Sigmoid colon (tissue), 7 donors: ENCODE data around the gene MICALL2. TPM values are rescaled to one million over a fixed set of nuclear protein-coding genes. Genes with fewer than 3 reads are reported as not detected.

Source experiments
- DNase-seq: peaks from one replicate; pipeline ENCODE4 v3.0.0-alpha.2; 2019
- H3K27ac ChIP-seq, 4 donors: fragments of 200-600 bp; sonication (generic); one replicate each; pipeline ENCODE4 v1.5.1; 2016 to 2019; ENCODE audit warnings: mild to moderate bottlenecking in 1 of 4
- H3K27me3 ChIP-seq, 3 donors: fragments of 200-600 bp; sonication (generic); one replicate each; pipeline ENCODE4 v1.5.1; 2019; ENCODE audit warnings: mild to moderate bottlenecking in 1 of 3
- H3K36me3 ChIP-seq, 4 donors: fragments of 200-600 bp; sonication (generic); one replicate each; pipeline ENCODE4 v1.5.1; 2016 to 2019
- H3K4me1 ChIP-seq, 4 donors: fragments of 200-600 bp; sonication (generic); one replicate each; pipeline ENCODE4 v1.5.1; 2017 to 2019
- H3K4me3 ChIP-seq, 4 donors: fragments of 200-600 bp; sonication (generic); one replicate each; pipeline ENCODE4 v1.5.1; 2017 to 2019; ENCODE audit warnings: mild to moderate bottlenecking in 2 of 4, moderate library complexity in 1 of 4
- H3K9me3 ChIP-seq, 4 donors: fragments of 200-600 bp in 3 of 4; sonication (generic) in 3 of 4; one replicate each; pipeline versions ENCODE4 v1.5.1 to v1.6.1; 2013 to 2019
- EP300 ChIP-seq, 4 donors: sonication (generic); formaldehyde crosslinking; IDR thresholded peaks; one replicate each; pipeline ENCODE4 v1.6.1; 2017; ENCODE audit warnings: antibody characterized with exemption in 4 of 4
- POLR2A ChIP-seq, 2 donors: fragments of 450-650 bp; IDR thresholded peaks; one replicate each; pipeline ENCODE4 v1.6.1; 2016; ENCODE audit warnings: antibody characterized with exemption in 2 of 2, mild to moderate bottlenecking in 2 of 2, moderate library complexity in 2 of 2
- POLR2AphosphoS5 ChIP-seq, 4 donors: sonication (generic); formaldehyde crosslinking; IDR thresholded peaks; one replicate each; pipeline ENCODE4 v1.6.1; 2017; ENCODE audit warnings: antibody characterized with exemption in 4 of 4
- WGBS, 2 donors: extraction: QIAGEN DNeasy Blood & Tissue Kit; methylation state at CpG; one replicate each; pipeline ENCODE4 v1.1.7; 2013; 5-methylcytosine and 5-hydroxymethylcytosine counted together
- intact Hi-C: fragments of 100-400 bp; cut with DNase I; formaldehyde crosslinking; loops from one replicate; pipeline ENCODE4 v1.15.1; 2023
- polyA plus RNA-seq, 3 donors: library from polyadenylated mRNA; stranded (reverse); fragments of 200-250 nt; gene quantifications; one replicate each; pipeline ENCODE4 v1.2.3, GENCODE V29; 2013
- total RNA-seq, 4 donors: library from RNA; depleted of rRNA; stranded (reverse); fragments of >200 nt; gene quantifications; one replicate each; pipeline ENCODE4 v1.1.0, GENCODE V29; 2016
- TF ChIP-seq, protein P1 (sequence below), 4 experiments: fragments of 450-650 bp in 3 of 4; fragments of 200-600 bp in 1 of 4; IDR thresholded peaks; one replicate each; pipeline ENCODE4 v1.5.1; 2016 to 2019; ENCODE audit warnings: antibody characterized with exemption in 4 of 4, mild to moderate bottlenecking in 3 of 4, moderate library complexity in 2 of 4
- donor health status: healthy with polysubstance abuse.
- donor health status: Bipolar disorder and iron deficiency.
- donor health status: healthy.

MICALL2 gene
- total RNA-seq (10 to 100 TPM in 3 of 4 donors, 1 to 10 TPM in 1; 8.4 to 31.6 (median 18.9) TPM), polyA plus RNA-seq (10 to 100 TPM; 30.7 to 86.2 (median 39.6) TPM)

- Histone ChIP-seq H3K4me3 (peak within 1 kb of the TSS; percentile 56 to 89 (median 74)), H3K27ac (peak within 1 kb of the TSS; percentile 87 to 95 (median 94)), H3K9me3 (no peaks in the 10 kb centered on the region), H3K4me1 (peaks cover 3 to 91% (median 88%) of the 10 kb centered on the region in 4 donors), H3K36me3 (no peaks in the 10 kb centered on the region), H3K27me3 (no peaks in the 10 kb centered on the region)
- TF ChIP-seq POLR2A (IDR thresholded peaks at IDR 0.05) (peak; percentile 57 to 66), POLR2AphosphoS5 (IDR thresholded peaks at IDR 0.05) (peak; percentile 86 to 98 (median 96))
- TF ChIP-seq, protein P1, sequence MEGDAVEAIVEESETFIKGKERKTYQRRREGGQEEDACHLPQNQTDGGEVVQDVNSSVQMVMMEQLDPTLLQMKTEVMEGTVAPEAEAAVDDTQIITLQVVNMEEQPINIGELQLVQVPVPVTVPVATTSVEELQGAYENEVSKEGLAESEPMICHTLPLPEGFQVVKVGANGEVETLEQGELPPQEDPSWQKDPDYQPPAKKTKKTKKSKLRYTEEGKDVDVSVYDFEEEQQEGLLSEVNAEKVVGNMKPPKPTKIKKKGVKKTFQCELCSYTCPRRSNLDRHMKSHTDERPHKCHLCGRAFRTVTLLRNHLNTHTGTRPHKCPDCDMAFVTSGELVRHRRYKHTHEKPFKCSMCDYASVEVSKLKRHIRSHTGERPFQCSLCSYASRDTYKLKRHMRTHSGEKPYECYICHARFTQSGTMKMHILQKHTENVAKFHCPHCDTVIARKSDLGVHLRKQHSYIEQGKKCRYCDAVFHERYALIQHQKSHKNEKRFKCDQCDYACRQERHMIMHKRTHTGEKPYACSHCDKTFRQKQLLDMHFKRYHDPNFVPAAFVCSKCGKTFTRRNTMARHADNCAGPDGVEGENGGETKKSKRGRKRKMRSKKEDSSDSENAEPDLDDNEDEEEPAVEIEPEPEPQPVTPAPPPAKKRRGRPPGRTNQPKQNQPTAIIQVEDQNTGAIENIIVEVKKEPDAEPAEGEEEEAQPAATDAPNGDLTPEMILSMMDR (IDR thresholded peaks at IDR 0.05): no peak
- WGBS, 2 donors: 1 to 3% methylated on average over 69 of the region's 69 CpGs
- intact Hi-C loops: no loop called here
- peak; percentile 94 for DNase-seq
Observed at GRCh38 chr7:1458683-1459511, at the start of gene MICALL2. Gene MICALL2, minus strand, starts transcription at chr7:1459470. Its CDS starts 144 bp downstream, at chr7:1459326.

DNA sequence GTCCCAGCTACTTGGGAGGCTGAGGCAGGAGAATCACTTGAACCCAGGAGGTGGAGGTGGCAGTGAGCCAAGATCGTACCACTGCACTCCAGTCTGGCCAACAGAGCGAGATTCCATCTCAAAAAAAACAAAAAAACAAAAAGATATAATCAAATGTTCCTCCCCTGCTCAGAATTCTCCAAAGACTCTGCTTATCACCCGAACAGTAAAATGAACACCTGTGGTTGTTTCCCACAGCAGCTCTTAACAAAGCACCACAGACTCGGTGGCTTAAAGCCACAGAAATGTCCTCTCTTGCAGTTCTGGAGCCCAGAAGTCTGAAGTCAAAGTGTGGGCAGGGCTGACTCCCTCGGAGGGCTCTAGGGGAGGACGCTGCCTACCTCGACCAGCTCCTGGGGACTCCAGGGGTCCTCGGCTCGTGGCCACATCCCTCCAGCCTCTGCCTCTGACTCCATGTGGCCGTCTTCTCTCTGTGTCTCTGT, 49.0 kb upstream of the MICALL2 start:
- Histone ChIP-seq H3K9me3 (no peaks in the 10 kb centered on the region), H3K27me3 (no peaks in the 10 kb centered on the region), H3K27ac (no peak overlapping the region), H3K4me1 (peaks cover 0 to 21% (median 9%) of the 10 kb centered on the region in 4 donors), H3K4me3 (no peak overlapping the region), H3K36me3 (no peaks in the 10 kb centered on the region)
- TF ChIP-seq POLR2A (IDR thresholded peaks at IDR 0.05) (no peak), POLR2AphosphoS5 (IDR thresholded peaks at IDR 0.05) (no peak), EP300 (IDR thresholded peaks at IDR 0.05) (no peak)
- TF ChIP-seq, protein P1 (IDR thresholded peaks at IDR 0.05): no peak
- no peak for DNase-seq
- intact Hi-C loops: no loop called here
- 54 to 76% methylated on average over 10 of the region's 10 CpGs for WGBS, 2 donors

DNA sequence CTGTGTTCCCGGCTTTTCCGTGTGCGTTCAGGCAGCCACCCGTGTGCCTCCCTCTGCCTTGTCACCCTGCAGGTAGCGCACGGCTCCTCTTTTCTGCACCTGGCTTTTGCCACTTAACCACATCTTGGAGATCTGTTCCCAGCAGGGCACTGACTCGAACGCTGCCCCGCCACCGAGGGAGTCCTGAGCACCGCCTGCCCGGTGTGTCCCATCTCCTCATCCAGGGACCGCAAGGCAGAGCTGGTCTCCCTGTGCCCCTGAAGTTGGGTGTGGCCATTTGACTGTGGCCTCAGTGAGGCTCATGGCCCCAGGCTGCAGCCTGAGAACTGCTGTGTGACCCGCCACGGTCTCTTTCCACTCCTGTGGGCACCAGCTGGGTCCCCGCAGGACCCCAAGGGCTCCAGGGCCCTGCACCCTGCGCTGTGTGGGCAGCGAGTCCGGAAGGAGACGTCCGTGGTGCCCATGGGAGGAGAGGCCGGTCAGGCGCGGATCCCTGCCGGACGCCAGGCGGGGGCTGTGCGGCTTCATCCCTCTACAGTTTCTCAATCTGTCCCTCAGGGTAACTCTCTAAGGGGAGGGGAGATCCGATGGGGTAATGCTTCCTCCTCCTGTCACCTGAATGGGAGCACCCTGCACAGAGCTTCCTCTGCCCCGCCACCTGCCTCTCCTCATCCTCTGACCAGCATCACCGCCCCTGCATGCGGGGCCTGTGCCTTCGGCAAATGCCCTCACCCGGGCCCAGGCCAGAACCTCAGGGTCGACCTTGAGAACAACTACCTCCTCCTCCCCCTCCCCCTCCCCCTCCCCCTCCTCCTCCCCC, 46.7 kb upstream of the MICALL2 start:
- TF ChIP-seq EP300 (IDR thresholded peaks at IDR 0.05): no peak
- no peak for TF ChIP-seq POLR2AphosphoS5 (IDR thresholded peaks at IDR 0.05)
- no peak for TF ChIP-seq POLR2A (IDR thresholded peaks at IDR 0.05)
- TF ChIP-seq, protein P1 (IDR thresholded peaks at IDR 0.05): no peak
- Histone ChIP-seq H3K27ac (no peak overlapping the region), H3K27me3 (no peaks in the 10 kb centered on the region), H3K4me3 (no peak overlapping the region), H3K36me3 (peaks cover 0 to 19% (median 12%) of the 10 kb centered on the region in 4 donors), H3K4me1 (peaks cover 0 to 31% (median 27%) of the 10 kb centered on the region in 4 donors), H3K9me3 (no peaks in the 10 kb centered on the region)
- DNase-seq: no peak
- intact Hi-C loops: loop anchor here (2.0 kb wide), 1 partner anchor 25 kb away; the partner anchor contains the start of gene MAFK
- WGBS, 2 donors: 55 to 69% methylated on average over 35 of the region's 35 CpGs

- TF ChIP-seq, protein P1 (IDR thresholded peaks at IDR 0.05): peak; percentile 15 to 92 (median 44)
- TF ChIP-seq POLR2AphosphoS5 (IDR thresholded peaks at IDR 0.05) (peak; percentile 63 to 86 (median 86)), POLR2A (IDR thresholded peaks at IDR 0.05) (peak; percentile 24 to 36), EP300 (IDR thresholded peaks at IDR 0.05) (no peak)
- peaks cover 0 to 31% (median 27%) of the 10 kb centered on the region in 4 donors for H3K4me1 ChIP-seq
- H3K27ac ChIP-seq: peak within 1 kb of the TSS; percentile 58 to 76 (median 68)
- H3K36me3 ChIP-seq: peaks cover 18 to 38% (median 26%) of the 10 kb centered on the region in 4 donors
- peak within 1 kb of the TSS; percentile 80 to 100 (median 96) for H3K4me3 ChIP-seq
- no peaks in the 10 kb centered on the region for H3K9me3 ChIP-seq
- intact Hi-C loops: loop anchor here (1.0 to 2.0 kb wide), 2 partner anchors 27 to 66 kb away; partner anchors contain the start of genes MAFK and PSMG3
- 0 to 1% methylated on average over 118 of the region's 118 CpGs for WGBS, 2 donors
- DNase-seq: peak; percentile 94
- H3K27me3 ChIP-seq: no peaks in the 10 kb centered on the region
Observed at GRCh38 chr7:1503816-1504775, 44.8 kb upstream of the MICALL2 start, which contains the start of gene INTS1. Gene INTS1, minus strand, starts transcription at chr7:1504389. Its CDS starts 429 bp downstream, at chr7:1503960.
